Measurements from ENCODE around the gene SLC12A4.

- TF ChIP-seq CTCF (IDR thresholded peaks at IDR 0.05) (no peak), POLR2A (IDR thresholded peaks at IDR 0.05) (no peak), EP300 (IDR thresholded peaks at IDR 0.05) (no peak)
These were observed 34.6 kb downstream of the SLC12A4 start for GRCh38 chr16:67933805-67934204.

All from tibial nerve (tissue), 4 donors.